HG03354 (cell line): ENCODE measurements around the gene PDK4.
"Not testable (repeated sequence)": the region's sequence is repeated elsewhere in the genome, so short reads cannot be mapped to it uniquely, and the experiment has no call there.

ENCODE experiments used
- ATAC-seq: cut with Tn5 transposase; IDR thresholded peaks from one replicate; pipeline ENCODE4 v1.9.1; 2021; ENCODE audit warnings: mild to moderate bottlenecking; ENCODE audit not compliant: unreplicated experiment, poor library complexity, severe bottlenecking

PDK4 gene

GRCh38 chr7:95607561-95607960, 11.2 kb upstream of the PDK4 start:
- ATAC-seq: no peak

GRCh38 chr7:95605275-95605674, 9.0 kb upstream of the PDK4 start:
- no peak for ATAC-seq

- not testable (repeated sequence) for ATAC-seq
Observed at GRCh38 chr7:95604811-95605210, 8.5 kb upstream of the PDK4 start.

GRCh38 chr7:95604397-95604796, 8.1 kb upstream of the PDK4 start:
- ATAC-seq: not testable (repeated sequence)

GRCh38 chr7:95602421-95602820, 6.1 kb upstream of the PDK4 start:
- ATAC-seq: no peak

- no peak for ATAC-seq
Observed at GRCh38 chr7:95601316-95601715, 5.0 kb upstream of the PDK4 start.

- ATAC-seq: no peak
Observed at GRCh38 chr7:95599069-95599468, 2.8 kb upstream of the PDK4 start.

- ATAC-seq: no peak
Observed at GRCh38 chr7:95598511-95598910, 2.2 kb upstream of the PDK4 start.

- no peak for ATAC-seq
Observed at GRCh38 chr7:95595746-95596197, 544 bp downstream of the PDK4 start.

GRCh38 chr7:95594185-95594584, 2.1 kb downstream of the PDK4 start:
- ATAC-seq: no peak

- no peak for ATAC-seq
Observed at GRCh38 chr7:95593343-95593742, 3.0 kb downstream of the PDK4 start.

GRCh38 chr7:95592570-95592969, 3.7 kb downstream of the PDK4 start:
- no peak for ATAC-seq

- no peak for ATAC-seq
Observed at GRCh38 chr7:95590387-95591248, 5.7 kb downstream of the PDK4 start.

GRCh38 chr7:95589766-95590165, 6.5 kb downstream of the PDK4 start:
- ATAC-seq: no peak

GRCh38 chr7:95589031-95589430, 7.3 kb downstream of the PDK4 start:
- ATAC-seq: no peak

- no peak for ATAC-seq
Observed at GRCh38 chr7:95586951-95587301, 9.4 kb downstream of the PDK4 start.

- no peak for ATAC-seq
Observed at GRCh38 chr7:95585426-95585789, 10.9 kb downstream of the PDK4 start.

GRCh38 chr7:95584769-95585425, 11.4 kb downstream of the PDK4 start:
- no peak for ATAC-seq

GRCh38 chr7:95583834-95584621, 12.3 kb downstream of the PDK4 start:
- ATAC-seq: no peak

GRCh38 chr7:95582578-95583293, 13.6 kb downstream of the PDK4 start:
- ATAC-seq: no peak
